GM18511 (cell line): ENCODE data around the gene TMCC3.
"Not testable (repeated sequence)": the region's sequence is repeated elsewhere in the genome, so short reads cannot be mapped to it uniquely, and the experiment has no call there.

Experiments used
- ATAC-seq: cut with Tn5 transposase; IDR thresholded peaks from one replicate; pipeline ENCODE4 v1.9.1; 2021; ENCODE audit warnings: mild to moderate bottlenecking, moderate library complexity; ENCODE audit not compliant: unreplicated experiment

Gene TMCC3

GRCh38 chr12:94650143-94651056, at the start of gene TMCC3:
TSS of gene TMCC3 (minus strand) at chr12:94650557. CDS start at chr12:94650430, 127 bp downstream.
- peak; percentile 77 for ATAC-seq

- ATAC-seq, result no peak
Observed at GRCh38 chr12:94699801-94700200, 49.4 kb upstream of the TMCC3 start.

- no peak for ATAC-seq
Observed at GRCh38 chr12:94698578-94698977, 48.2 kb upstream of the TMCC3 start.

GRCh38 chr12:94697631-94698030, 47.3 kb upstream of the TMCC3 start:
- ATAC-seq, result no peak

GRCh38 chr12:94694732-94695131, 44.4 kb upstream of the TMCC3 start:
- no peak for ATAC-seq

GRCh38 chr12:94692826-94693225, 42.5 kb upstream of the TMCC3 start:
- ATAC-seq, result not testable (repeated sequence)

GRCh38 chr12:94690198-94690771, 39.9 kb upstream of the TMCC3 start:
- no peak for ATAC-seq

GRCh38 chr12:94689646-94690036, 39.3 kb upstream of the TMCC3 start:
- no peak for ATAC-seq

GRCh38 chr12:94689002-94689645, 38.8 kb upstream of the TMCC3 start:
- no peak for ATAC-seq

GRCh38 chr12:94687891-94688290, 37.5 kb upstream of the TMCC3 start:
- no peak for ATAC-seq

- no peak for ATAC-seq
Observed at GRCh38 chr12:94686834-94687628, 36.7 kb upstream of the TMCC3 start.

GRCh38 chr12:94684416-94685142, 34.2 kb upstream of the TMCC3 start:
- no peak for ATAC-seq

- no peak for ATAC-seq
Observed at GRCh38 chr12:94679554-94680195, 29.3 kb upstream of the TMCC3 start.

GRCh38 chr12:94678849-94679248, 28.5 kb upstream of the TMCC3 start:
- no peak for ATAC-seq

- ATAC-seq, result no peak
Observed at GRCh38 chr12:94678379-94678778, 28.0 kb upstream of the TMCC3 start.

- ATAC-seq, result peak; percentile 43
Observed at GRCh38 chr12:94677778-94678177, 27.4 kb upstream of the TMCC3 start.

GRCh38 chr12:94676922-94677321, 26.6 kb upstream of the TMCC3 start:
- no peak for ATAC-seq

- peak; percentile 81 for ATAC-seq
Observed at GRCh38 chr12:94676031-94676641, 25.8 kb upstream of the TMCC3 start.

GRCh38 chr12:94674835-94675234, 24.5 kb upstream of the TMCC3 start:
- ATAC-seq, result no peak
